Cortex of kidney (tissue), 1 donor: ENCODE measurements around the gene LBR.
"Not testable (repeated sequence)": the region's sequence is repeated elsewhere in the genome, so short reads cannot be mapped to it uniquely, and the experiment has no call there.

Experiments used
- DNase-seq: peaks from one replicate; lab custom pipeline; 2025; lab: John Stamatoyannopoulos, UW

Gene LBR

GRCh38 chr1:225427235-225428067, at the start of gene LBR:
Gene LBR (minus strand): TSS chr1:225428038. CDS start chr1:225424075, 3,963 bp downstream.
- DNase-seq: no peak

GRCh38 chr1:225477296-225477911, 49.6 kb upstream of the LBR start:
- DNase-seq: no peak

GRCh38 chr1:225476538-225476988, 48.7 kb upstream of the LBR start:
- no peak for DNase-seq

GRCh38 chr1:225476100-225476511, 48.3 kb upstream of the LBR start:
- DNase-seq: no peak

GRCh38 chr1:225474986-225475820, 47.4 kb upstream of the LBR start:
- DNase-seq: no peak

GRCh38 chr1:225474439-225474985, 46.7 kb upstream of the LBR start:
- DNase-seq: no peak

GRCh38 chr1:225473676-225474438, 46.0 kb upstream of the LBR start:
- not testable (repeated sequence) for DNase-seq

GRCh38 chr1:225473266-225473665, 45.4 kb upstream of the LBR start:
- not testable (repeated sequence) for DNase-seq

- DNase-seq: no peak
These were observed 43.8 kb upstream of the LBR start for GRCh38 chr1:225471453-225472301.

- no peak for DNase-seq
These were observed 43.2 kb upstream of the LBR start for GRCh38 chr1:225471109-225471452.

GRCh38 chr1:225470211-225471108, 42.6 kb upstream of the LBR start:
- no peak for DNase-seq

- DNase-seq: no peak
These were observed 41.2 kb upstream of the LBR start for GRCh38 chr1:225469051-225469450.

- no peak for DNase-seq
These were observed 40.6 kb upstream of the LBR start for GRCh38 chr1:225468270-225469020.

- no peak for DNase-seq
These were observed 39.6 kb upstream of the LBR start for GRCh38 chr1:225467193-225468020.

GRCh38 chr1:225466848-225467192, 39.0 kb upstream of the LBR start:
- DNase-seq: no peak

GRCh38 chr1:225465793-225466517, 38.1 kb upstream of the LBR start:
- no peak for DNase-seq
